ENCODE data around the gene CCDC77. TPM values are rescaled to one million over a fixed set of nuclear protein-coding genes. Genes with fewer than 3 reads are reported as not detected.
A peak's percentile ranks its signal among the peaks of the same experiment; 100 is the strongest.

The CCDC77 gene
- total RNA-seq, 2 experiments from 2014 or later = 14.0 to 19.0 TPM

DNA sequence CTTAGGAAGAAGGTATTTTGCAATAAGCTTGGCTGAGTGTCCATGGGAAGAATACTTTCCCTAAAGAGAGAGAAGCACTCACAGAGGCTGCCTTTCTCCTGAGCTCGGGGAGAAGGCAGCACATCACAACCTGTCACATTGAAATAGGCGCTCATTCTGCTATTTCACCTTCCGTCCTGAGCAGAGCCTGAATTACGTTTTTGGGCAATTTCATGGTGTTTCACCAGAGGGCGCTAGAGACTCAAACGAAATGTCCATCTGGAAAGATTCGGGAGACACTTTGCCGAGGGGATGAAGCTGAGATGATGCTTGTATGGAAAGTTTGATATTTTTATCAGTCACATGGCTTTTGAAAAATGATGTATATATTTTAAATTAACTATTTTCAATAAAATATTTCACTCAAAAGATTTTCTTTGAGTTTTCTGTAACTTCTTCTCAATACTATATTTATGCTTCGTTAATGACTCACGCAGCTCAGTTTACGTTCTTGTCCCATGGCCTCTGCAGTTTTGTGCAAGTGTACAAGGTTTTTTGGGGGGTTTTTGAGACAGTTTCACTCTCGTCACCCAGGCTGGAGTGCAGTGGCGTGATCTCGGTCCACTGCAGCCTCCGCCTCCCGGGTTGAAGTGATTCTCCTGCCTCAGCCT, 40.9 kb downstream of the CCDC77 start:
- peak; percentile 30 for ATAC-seq
- Mint-ChIP-seq H3K27me3 (peaks cover 2% of the 10 kb centered on the region), H3K4me1 (ENCODE audit: low read depth) (no peaks in the 10 kb centered on the region), H3K4me3 (no peak overlapping the region), H3K9me3 (no peaks in the 10 kb centered on the region), H3K27ac (no peak overlapping the region), H3K36me3 (ENCODE audit: low read depth) (peaks cover 8% of the 10 kb centered on the region)
- CTCF ChIA-PET = interaction anchor here (0.7 to 4.1 kb wide), 28 partner anchors 8 to 507 kb away, joined by 3 to 32 read pairs (median 4); partner anchors contain the start of genes CCDC77 and RAD52
- TF ChIP-seq, protein P1, sequence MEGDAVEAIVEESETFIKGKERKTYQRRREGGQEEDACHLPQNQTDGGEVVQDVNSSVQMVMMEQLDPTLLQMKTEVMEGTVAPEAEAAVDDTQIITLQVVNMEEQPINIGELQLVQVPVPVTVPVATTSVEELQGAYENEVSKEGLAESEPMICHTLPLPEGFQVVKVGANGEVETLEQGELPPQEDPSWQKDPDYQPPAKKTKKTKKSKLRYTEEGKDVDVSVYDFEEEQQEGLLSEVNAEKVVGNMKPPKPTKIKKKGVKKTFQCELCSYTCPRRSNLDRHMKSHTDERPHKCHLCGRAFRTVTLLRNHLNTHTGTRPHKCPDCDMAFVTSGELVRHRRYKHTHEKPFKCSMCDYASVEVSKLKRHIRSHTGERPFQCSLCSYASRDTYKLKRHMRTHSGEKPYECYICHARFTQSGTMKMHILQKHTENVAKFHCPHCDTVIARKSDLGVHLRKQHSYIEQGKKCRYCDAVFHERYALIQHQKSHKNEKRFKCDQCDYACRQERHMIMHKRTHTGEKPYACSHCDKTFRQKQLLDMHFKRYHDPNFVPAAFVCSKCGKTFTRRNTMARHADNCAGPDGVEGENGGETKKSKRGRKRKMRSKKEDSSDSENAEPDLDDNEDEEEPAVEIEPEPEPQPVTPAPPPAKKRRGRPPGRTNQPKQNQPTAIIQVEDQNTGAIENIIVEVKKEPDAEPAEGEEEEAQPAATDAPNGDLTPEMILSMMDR (IDR thresholded peaks at IDR 0.05) = peak; percentile 96
- POLR2A ChIA-PET = no interaction called here
- peak; percentile 63 for DNase-seq
- intact Hi-C loops (cut with micrococcal nuclease) = no loop called here

DNA sequence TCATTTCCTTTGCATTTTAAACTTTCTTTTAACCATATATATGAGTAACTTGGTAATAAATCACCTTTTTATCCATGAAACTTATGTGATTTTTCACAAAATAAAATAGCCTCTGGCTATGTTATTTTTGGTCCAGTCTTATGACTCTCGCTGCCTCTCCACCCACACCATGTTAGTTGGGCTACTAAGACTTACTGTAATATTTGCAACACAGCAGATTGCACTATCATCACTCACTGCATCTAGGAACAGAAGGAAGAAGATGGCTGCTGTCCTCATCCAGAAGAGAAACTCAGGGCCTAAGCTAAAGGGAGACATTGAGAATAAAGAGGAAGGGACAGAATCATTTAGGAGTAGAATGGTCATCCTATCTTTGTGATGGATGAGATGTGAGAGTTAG, 45.7 kb downstream of the CCDC77 start:
- no peaks in the 10 kb centered on the region for H3K9me3 Mint-ChIP-seq
- intact Hi-C loops (cut with micrococcal nuclease) = no loop called here
- no peak for ATAC-seq
- ChIA-PET CTCF (interaction anchor here (0.6 to 1.8 kb wide), 2 partner anchors 24 to 100 kb away, joined by 4 to 12 read pairs; no protein-coding TSS in a partner anchor), POLR2A (no interaction called here)
- H3K4me1 Mint-ChIP-seq (ENCODE audit: low read depth) = no peaks in the 10 kb centered on the region
- H3K27me3 Mint-ChIP-seq = peaks cover 7% of the 10 kb centered on the region
- no peak overlapping the region for H3K4me3 Mint-ChIP-seq
- H3K36me3 Mint-ChIP-seq (ENCODE audit: low read depth) = no peaks in the 10 kb centered on the region
- DNase-seq = no peak
- TF ChIP-seq, protein P1 (IDR thresholded peaks at IDR 0.05) = no peak
- H3K27ac Mint-ChIP-seq = no peak overlapping the region

DNA sequence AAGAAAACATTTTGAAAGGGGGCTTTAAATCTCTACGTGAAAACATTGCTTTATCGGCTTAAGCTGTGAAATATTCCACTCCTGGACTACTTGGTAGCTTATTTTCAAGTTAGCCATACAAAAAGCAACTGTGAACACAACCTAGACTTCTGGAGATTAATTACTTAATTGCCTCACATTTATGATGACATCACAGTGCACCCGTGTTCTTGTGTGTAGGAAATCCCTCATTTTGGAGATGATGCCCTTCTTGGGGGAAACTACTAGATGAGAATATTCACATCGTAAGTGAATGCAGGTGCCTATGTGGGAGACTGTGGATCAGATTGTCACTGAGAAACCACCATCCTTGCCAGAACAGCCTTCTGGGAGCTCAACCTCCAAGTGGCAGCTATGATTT, 47.8 kb downstream of the CCDC77 start:
- ATAC-seq = no peak
- ChIA-PET CTCF (interaction anchor here (0.9 to 10.8 kb wide), 4 partner anchors 8 to 120 kb away, joined by 3 to 154 read pairs (median 59); no protein-coding TSS in a partner anchor), POLR2A (no interaction called here)
- H3K27me3 Mint-ChIP-seq = peaks cover 7% of the 10 kb centered on the region
- no peaks in the 10 kb centered on the region for H3K4me1 Mint-ChIP-seq (ENCODE audit: low read depth)
- TF ChIP-seq, protein P1 (IDR thresholded peaks at IDR 0.05) = no peak
- DNase-seq = no peak
- H3K4me3 Mint-ChIP-seq = no peak overlapping the region
- H3K9me3 Mint-ChIP-seq = no peaks in the 10 kb centered on the region
- H3K36me3 Mint-ChIP-seq (ENCODE audit: low read depth) = no peaks in the 10 kb centered on the region
- H3K27ac Mint-ChIP-seq = no peak overlapping the region
- intact Hi-C loops (cut with micrococcal nuclease) = no loop called here

DNA sequence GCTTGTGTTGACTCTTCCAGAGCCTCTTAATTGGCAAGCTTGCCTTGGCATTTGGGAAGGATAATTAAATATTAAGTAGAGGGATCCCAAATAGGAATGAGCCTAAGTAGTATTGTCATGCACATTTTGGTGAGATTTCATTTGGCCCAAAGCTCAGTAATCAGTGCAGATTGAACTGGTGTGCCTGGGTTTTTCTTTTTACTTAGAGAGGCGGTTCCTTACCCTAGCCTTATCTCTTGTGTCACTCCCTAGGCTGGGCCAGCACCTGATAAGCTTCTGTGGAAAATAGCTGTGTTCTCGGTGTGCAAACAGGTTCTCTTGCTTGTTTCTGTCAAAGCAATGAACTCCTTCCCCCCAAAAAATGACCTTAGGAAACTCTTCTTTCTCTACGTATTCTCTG, 49.0 kb downstream of the CCDC77 start:
- H3K36me3 Mint-ChIP-seq (ENCODE audit: low read depth) = no peaks in the 10 kb centered on the region

More for the DNA sequence above, 49.0 kb downstream of the CCDC77 start:
- ATAC-seq (no peak), DNase-seq (no peak)
- POLR2A ChIA-PET = interaction anchor here (1.0 kb wide), 1 partner anchor 82 kb away, joined by 3 read pairs; no protein-coding TSS in a partner anchor
- Mint-ChIP-seq H3K4me1 (ENCODE audit: low read depth) (no peaks in the 10 kb centered on the region), H3K27ac (no peak overlapping the region), H3K4me3 (no peak overlapping the region), H3K9me3 (no peaks in the 10 kb centered on the region), H3K27me3 (peaks cover 7% of the 10 kb centered on the region)
- CTCF ChIA-PET = interaction anchor here (1.3 to 10.8 kb wide), 4 partner anchors 8 to 97 kb away, joined by 5 to 154 read pairs (median 60); partner anchors contain the start of gene CCDC77
- intact Hi-C loops (cut with micrococcal nuclease) = no loop called here
- TF ChIP-seq, protein P1 (IDR thresholded peaks at IDR 0.05) = no peak
